Raji (cell line): Measurements from ENCODE around the gene FYB2.

ENCODE experiments used
- POLR2A ChIP-seq: IDR thresholded peaks from 2 replicates; pipeline ENCODE4 v1.6.1; 2011; ENCODE audit warnings: low read depth, low read length, control low read depth; ENCODE audit not compliant: insufficient read depth

Gene FYB2

DNA sequence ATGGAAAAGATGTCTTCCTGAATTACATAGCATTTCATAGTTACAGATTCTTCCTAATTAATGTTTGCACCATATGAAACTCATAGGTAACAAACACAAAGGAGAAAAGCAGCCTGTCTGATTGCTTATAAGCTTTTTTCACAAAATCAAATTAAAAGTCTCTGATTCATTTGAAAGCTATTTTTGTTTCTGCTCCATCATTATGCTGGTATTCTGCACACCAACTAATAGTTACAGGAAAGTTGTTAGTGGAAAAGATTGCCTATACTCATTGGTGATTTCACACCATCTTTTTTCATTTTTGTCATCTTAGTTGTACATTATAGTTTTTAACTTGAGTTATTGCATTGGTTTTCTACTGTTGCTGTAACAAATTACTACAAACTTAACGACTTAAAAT is 104.0 kb downstream of the FYB2 start:
- TF ChIP-seq POLR2A: no peak

GRCh38 chr1:56713112-56713511 is 106.1 kb downstream of the FYB2 start:
- no peak for TF ChIP-seq POLR2A

- TF ChIP-seq POLR2A: no peak
These were observed 107.1 kb downstream of the FYB2 start for GRCh38 chr1:56712150-56712549.

- no peak for TF ChIP-seq POLR2A
These were observed 108.6 kb downstream of the FYB2 start for GRCh38 chr1:56710646-56711045.

- TF ChIP-seq POLR2A: no peak
These were observed 109.2 kb downstream of the FYB2 start for GRCh38 chr1:56709995-56710394.

GRCh38 chr1:56709269-56709880 is 109.8 kb downstream of the FYB2 start:
- no peak for TF ChIP-seq POLR2A

DNA sequence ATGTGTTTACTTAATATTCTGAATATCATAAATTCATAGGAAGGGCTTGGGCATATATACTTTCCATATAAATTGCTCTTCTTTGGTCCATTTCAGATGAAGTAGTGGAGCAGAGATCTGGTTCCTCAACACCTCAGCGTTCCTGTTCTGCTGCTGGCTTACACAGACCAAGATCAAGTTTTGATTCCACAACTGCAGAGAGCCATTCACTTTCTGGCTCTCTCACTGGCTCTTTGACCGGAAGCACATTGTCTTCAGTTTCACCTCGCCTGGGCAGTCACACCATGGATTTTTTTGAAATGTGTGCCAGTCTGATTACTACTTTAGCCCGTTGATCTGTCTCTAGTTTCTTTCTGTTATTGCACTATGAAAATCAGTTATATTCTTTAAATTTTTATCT is 111.8 kb downstream of the FYB2 start:
- TF ChIP-seq POLR2A: no peak

GRCh38 chr1:56703747-56704146 is 115.5 kb downstream of the FYB2 start:
- no peak for TF ChIP-seq POLR2A

GRCh38 chr1:56696663-56697062 is 122.5 kb downstream of the FYB2 start:
- no peak for TF ChIP-seq POLR2A

DNA sequence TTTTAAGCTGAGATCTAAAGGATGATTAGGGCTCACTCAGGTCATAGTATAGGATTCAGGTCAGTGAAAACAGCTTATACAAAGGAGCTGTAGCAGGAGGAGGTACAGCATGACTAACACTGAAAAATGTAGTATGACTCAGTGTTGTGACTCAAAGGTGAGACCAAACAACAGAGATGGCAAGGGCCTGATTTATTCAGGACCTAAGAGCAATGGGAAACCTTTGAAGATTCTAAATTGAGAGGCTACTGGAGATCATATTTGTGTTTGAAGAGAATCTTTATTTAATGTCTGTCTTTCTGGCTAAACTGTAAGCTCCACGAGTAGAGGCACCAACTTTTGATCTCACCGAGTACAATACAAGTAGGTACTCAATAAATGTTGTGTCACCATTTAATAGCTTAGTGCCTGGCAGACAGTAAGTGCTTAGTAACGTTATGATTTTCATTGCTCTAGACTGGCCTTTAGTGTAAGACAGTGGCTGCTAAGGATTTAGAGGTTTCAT is 130.6 kb downstream of the FYB2 start:
- TF ChIP-seq POLR2A: no peak

- no peak for TF ChIP-seq POLR2A
These were observed 133.0 kb downstream of the FYB2 start for GRCh38 chr1:56686169-56686568.

DNA sequence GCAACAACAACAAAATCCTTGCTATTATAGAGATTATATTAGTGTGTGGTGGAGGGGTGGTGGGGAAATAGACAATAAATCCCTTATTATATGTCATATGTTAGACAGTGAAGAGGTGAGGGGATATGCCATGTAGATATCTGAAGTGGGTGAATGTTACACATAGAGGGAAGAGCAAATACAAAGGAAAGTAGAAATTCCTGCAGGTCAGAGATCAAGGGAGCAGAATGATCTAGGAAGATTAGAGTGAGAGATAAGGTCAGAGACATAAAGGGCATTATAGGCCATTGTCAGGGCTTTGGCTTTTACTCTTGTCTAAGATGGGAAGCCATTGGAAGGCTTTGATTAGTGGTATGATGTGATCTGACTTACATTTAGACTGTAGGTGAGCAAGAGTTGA is 135.6 kb downstream of the FYB2 start:
- no peak for TF ChIP-seq POLR2A

DNA sequence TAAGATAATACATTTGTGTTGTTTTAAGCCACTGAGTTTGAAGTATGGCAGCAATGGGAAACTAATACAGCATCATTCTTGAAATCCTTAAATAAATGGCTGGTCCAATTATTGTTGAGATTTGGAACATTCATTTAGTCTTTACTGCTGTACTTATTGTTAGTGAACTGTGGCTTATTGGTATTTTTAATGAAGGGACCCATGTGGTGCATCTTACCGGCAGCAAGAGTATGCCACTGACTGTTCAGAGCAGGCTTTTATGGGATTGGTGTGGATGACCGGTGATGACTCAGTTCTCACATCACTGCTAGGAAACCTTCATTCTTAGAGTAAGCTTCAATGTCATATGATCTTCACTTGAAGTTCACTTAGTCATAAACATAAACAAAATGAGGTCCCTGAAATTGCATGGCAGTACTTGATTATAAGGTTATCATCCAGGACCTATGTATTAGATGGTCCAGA is 142.6 kb downstream of the FYB2 start:
- TF ChIP-seq POLR2A: no peak

DNA sequence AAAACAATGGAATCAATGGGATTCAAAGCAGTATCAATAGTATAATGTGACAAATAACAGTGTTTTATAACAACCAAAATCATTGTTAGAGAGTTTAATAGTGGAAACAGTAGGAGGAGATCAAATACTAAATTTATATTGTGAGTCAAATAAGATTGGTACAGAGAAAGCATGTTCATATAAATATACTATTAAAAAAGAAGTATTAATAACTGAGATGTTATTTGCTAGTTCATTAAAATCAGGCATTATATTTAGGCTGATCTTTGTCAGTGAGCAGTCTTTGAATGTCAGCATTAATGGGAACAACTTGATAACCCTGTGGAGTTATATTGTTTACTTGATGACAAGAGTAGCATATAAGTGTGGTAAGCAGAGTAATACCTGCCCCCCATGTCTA is 143.4 kb downstream of the FYB2 start:
- no peak for TF ChIP-seq POLR2A

DNA sequence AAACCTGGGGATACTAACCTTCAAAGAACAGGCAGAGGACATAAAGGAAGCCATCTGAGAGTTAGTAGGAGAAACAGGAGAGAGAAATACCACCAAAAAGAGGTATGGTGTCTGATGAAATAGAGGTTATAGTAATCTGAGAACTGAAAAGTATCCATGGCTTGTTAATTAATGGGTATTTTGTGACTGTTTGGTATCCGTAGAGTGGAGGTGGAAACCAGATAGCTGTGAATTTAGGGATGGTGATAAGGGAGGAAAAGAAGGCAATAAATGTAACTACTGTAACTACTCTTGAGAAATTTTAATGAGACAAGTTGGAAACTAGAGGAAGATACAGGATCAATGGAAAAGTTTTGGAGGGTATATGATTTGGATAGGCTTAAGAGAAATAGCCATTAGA is 146.6 kb downstream of the FYB2 start:
- TF ChIP-seq POLR2A: no peak

DNA sequence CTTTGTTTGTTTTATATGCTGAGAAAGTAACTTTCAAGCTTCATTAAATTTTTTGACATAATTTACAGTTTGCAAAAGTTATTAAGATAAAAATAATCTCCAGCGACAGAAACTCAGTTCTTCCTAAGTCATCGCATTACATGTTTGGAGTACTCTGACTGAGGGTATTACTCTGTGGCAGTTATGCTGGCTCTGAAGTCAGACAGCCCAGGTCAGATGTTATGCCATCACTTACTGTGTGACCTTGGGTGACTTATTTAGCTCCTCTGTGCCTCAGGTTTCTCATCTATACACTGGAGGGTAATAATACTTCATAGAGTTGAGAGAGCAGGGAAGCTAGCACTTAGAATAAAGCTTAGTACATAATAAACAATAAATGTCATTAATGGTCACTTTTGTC is 147.7 kb downstream of the FYB2 start:
- no peak for TF ChIP-seq POLR2A

DNA sequence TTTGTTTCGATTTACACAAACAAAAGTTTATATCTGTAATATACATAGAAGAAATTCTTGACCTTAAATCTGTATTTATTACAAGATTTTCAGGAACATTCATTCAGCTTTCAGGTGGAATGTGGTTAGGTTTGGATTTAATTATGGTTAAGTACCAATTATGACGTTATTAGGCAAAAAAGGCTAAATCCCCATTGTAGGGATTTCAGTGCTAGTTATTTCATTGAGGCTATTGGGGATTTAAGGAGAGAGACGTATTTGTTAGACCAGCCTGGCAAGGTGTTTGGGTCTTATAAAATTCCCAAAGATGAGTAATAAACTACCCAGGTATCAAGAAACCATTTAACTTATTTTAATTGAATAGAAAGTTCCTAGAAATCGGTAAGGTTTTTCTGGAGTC is 148.1 kb downstream of the FYB2 start:
- TF ChIP-seq POLR2A: no peak
